Muscle of leg (tissue), 11 donors: ENCODE measurements around the gene SIRPA. TPM values are rescaled to one million over a fixed set of nuclear protein-coding genes. Genes with fewer than 3 reads are reported as not detected.

Experiments
- DNase-seq: peaks from one replicate; pipeline ENCODE4 v3.0.0; 2013
- H3K27ac ChIP-seq: one replicate; pipeline ENCODE4 v1.5.1; 2013; ENCODE audit warnings: mild to moderate bottlenecking, low read length, control low read depth
- H3K27me3 ChIP-seq: one replicate; pipeline ENCODE4 v1.6.1; 2013; ENCODE audit warnings: low read length; ENCODE audit not compliant: control insufficient read depth, insufficient read depth
- H3K36me3 ChIP-seq: one replicate; pipeline ENCODE4 v1.6.1; 2013; ENCODE audit warnings: low read length; ENCODE audit not compliant: control insufficient read depth, insufficient read depth
- H3K4me1 ChIP-seq: one replicate; pipeline ENCODE4 v1.6.1; 2013; ENCODE audit warnings: low read length; ENCODE audit not compliant: control insufficient read depth, insufficient read depth
- H3K4me3 ChIP-seq: one replicate; pipeline ENCODE4 v1.5.1; 2013; ENCODE audit warnings: low read length, control low read depth
- H3K9me3 ChIP-seq: replicated peaks from 2 replicates; pipeline ENCODE4 v1.6.1; 2013; ENCODE audit warnings: low read depth, low read length; ENCODE audit not compliant: control insufficient read depth
- WGBS: methylation state at CpG from one replicate; pipeline ENCODE4 v1.1.5; 2013; ENCODE audit warnings: missing lambda C conversion rate; ENCODE audit not compliant: insufficient coverage; 5-methylcytosine and 5-hydroxymethylcytosine counted together
- polyA plus RNA-seq, 8 donors: library from polyadenylated mRNA; unstranded; fragments of 120-200 nt; gene quantifications; one replicate each; pipeline versions ENCODE4 v1.2.1 to v1.2.3, GENCODE V29; 2013; ENCODE audit warnings: inconsistent platforms in 1 of 8, low replicate concordance in 1 of 8; ENCODE audit not compliant: insufficient read length in 8 of 8, insufficient read depth in 1 of 8
- total RNA-seq: library from RNA; stranded (reverse); fragments of 120-200 nt; gene quantifications from one replicate; pipeline ENCODE4 v1.2.4, GENCODE V29; 2013

The SIRPA gene
- total and polyA plus RNA-seq, 9 donors, result 13.3 to 28.4 (median 24.9) TPM

DNA sequence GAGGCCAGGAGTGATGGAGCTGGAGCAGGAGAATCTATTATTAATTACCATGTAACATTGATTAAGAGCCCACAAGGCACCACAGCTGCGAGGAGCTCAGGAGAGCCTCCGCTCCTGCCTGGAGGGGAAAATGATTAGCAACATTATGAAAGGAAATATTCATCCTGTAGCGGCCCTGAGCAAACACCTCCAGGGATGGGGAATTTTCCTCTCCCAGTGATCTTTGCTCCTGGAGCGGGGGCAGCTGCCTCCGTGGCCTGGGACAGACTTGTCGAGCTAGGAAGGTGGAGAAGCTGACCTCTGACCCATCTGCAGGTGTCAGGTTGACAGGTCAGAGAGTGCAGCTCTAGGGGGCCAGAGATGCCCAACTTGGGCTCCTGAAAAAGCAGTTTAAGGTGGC is 40.1 kb upstream of the SIRPA start:
- H3K36me3 ChIP-seq, result no peaks in the 10 kb centered on the region
- H3K4me3 ChIP-seq, result no peak overlapping the region
- peaks cover 8% of the 10 kb centered on the region for H3K4me1 ChIP-seq
- no peaks in the 10 kb centered on the region for H3K9me3 ChIP-seq
- no peaks in the 10 kb centered on the region for H3K27me3 ChIP-seq
- no peak overlapping the region for H3K27ac ChIP-seq
- DNase-seq, result no peak
- WGBS, result 24% methylated on average over 3 of the region's 6 CpGs

DNA sequence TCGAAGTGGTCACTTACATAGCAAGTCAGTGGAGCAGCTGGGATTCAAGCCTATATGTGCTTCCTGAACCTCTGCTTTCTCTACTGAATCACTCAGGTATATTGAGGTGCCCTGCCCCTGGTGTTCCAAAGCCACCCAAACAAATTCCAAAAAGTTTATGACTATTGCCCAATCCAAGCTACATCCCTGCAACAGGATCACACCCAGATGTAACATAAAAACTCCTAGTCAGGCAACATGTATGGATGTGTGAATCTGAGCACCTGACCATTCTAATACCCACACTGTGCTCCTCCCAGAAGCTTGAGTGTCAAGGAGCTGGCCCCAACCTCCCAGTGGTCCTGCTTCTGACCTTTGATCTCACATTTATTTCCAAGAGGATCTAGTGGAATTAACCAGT is 39.5 kb upstream of the SIRPA start:
- H3K9me3 ChIP-seq, result no peaks in the 10 kb centered on the region
- WGBS, result 36% methylated on average over 1 of the region's 1 CpG
- no peak overlapping the region for H3K4me3 ChIP-seq
- no peak overlapping the region for H3K27ac ChIP-seq
- DNase-seq, result no peak
- H3K4me1 ChIP-seq, result peaks cover 7% of the 10 kb centered on the region
- no peaks in the 10 kb centered on the region for H3K27me3 ChIP-seq
- H3K36me3 ChIP-seq, result no peaks in the 10 kb centered on the region

DNA sequence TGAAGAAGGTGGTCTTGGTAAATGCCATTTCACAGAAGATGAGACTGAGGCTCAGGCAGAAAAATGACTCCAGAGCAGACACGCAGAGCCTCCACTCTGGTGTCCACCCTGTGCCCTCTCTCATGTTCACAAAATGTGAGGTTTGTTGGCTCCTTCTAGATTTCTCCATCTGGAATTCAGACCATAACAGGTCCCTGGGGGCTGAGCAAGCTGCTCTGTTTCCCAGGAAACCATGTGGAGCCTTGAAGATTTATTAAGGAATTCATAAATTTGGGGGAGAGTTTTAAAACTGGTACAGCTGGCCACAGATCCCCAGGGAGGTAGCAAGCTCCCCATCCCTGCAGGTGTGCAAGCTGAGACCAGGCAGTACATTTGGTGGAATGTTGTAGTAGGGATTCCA is 38.8 kb upstream of the SIRPA start:
- H3K9me3 ChIP-seq, result no peaks in the 10 kb centered on the region
- 20% methylated on average over 1 of the region's 1 CpG for WGBS
- H3K27ac ChIP-seq, result no peak overlapping the region
- no peaks in the 10 kb centered on the region for H3K36me3 ChIP-seq
- DNase-seq, result peak; percentile 45
- H3K4me1 ChIP-seq, result peaks cover 3% of the 10 kb centered on the region
- H3K27me3 ChIP-seq, result no peaks in the 10 kb centered on the region
- H3K4me3 ChIP-seq, result no peak overlapping the region

DNA sequence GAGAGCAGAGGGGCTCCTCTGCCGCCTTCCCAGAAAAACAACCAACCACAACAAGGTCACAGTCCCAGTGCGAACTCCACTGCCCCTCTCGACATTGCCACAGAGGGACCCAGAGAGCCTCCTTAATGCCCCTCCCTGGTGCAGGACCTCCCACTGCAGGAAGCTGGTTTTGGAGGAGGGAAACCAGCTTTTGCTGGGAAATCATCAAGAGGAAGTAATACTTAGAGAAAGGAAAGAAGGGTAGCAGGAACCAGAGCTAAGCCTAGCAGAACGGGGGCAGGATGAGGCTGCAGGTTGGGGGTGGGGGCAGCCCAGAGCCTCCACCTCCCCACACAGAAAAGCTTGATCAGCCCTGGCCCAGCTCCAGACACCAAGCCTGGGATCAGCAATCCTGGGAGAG is 37.7 kb upstream of the SIRPA start:
- WGBS, result no CpG with 5 or more reads among the region's 4 CpGs
- no peak overlapping the region for H3K27ac ChIP-seq
- peaks cover 13% of the 10 kb centered on the region for H3K4me1 ChIP-seq
- no peaks in the 10 kb centered on the region for H3K9me3 ChIP-seq
- no peak overlapping the region for H3K4me3 ChIP-seq
- no peaks in the 10 kb centered on the region for H3K36me3 ChIP-seq
- no peak for DNase-seq
- peaks cover 3% of the 10 kb centered on the region for H3K27me3 ChIP-seq

DNA sequence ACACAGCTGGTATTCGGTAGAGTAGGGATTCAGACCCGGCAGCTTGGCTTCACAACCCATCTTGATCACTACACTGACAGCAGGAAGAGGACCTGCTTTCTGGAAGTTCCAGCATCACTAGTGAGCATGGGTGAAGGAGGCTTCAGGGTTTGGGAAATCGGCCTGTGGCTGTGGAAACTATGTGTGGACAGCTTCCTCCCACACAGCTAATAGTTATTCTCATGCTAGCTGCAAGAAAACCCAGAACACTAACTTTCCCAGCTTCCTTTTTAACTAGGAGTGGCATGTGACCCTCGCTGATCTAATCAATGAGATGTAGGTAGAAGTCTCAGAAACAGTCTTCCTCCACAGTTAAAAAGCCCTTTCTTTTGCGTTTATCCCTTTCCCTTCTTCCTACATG is 36.3 kb upstream of the SIRPA start:
- peak; percentile 41 for DNase-seq
- Histone ChIP-seq H3K4me1 (peaks cover 14% of the 10 kb centered on the region), H3K9me3 (no peaks in the 10 kb centered on the region), H3K36me3 (no peaks in the 10 kb centered on the region), H3K27me3 (peaks cover 5% of the 10 kb centered on the region), H3K27ac (no peak overlapping the region), H3K4me3 (no peak overlapping the region)
- no CpG with 5 or more reads among the region's 5 CpGs for WGBS

DNA sequence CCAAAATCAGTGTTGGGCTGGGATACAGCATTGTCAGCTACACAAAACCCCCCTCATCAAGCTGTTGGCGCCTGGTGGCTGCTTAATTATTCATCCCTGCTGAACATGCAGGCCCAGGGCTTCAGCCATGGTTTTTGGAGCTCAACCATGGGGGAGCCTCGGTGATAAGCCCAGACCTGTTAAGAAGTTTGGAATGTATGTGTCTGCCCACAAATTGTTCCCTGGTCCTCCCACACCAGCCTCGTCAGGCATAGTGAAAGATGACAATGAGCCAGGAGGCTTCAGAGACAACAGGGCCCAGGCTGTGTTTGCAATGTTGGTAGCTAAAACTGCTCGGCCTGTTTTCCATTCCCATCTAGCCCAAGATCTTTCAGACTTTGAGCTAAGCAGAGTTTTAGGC is 34.8 kb upstream of the SIRPA start:
- 90% methylated on average over 2 of the region's 4 CpGs for WGBS
- no peaks in the 10 kb centered on the region for H3K9me3 ChIP-seq
- H3K4me3 ChIP-seq, result no peak overlapping the region
- H3K36me3 ChIP-seq, result no peaks in the 10 kb centered on the region
- H3K4me1 ChIP-seq, result peaks cover 14% of the 10 kb centered on the region
- no peak for DNase-seq
- H3K27ac ChIP-seq, result no peak overlapping the region
- H3K27me3 ChIP-seq, result peaks cover 6% of the 10 kb centered on the region

DNA sequence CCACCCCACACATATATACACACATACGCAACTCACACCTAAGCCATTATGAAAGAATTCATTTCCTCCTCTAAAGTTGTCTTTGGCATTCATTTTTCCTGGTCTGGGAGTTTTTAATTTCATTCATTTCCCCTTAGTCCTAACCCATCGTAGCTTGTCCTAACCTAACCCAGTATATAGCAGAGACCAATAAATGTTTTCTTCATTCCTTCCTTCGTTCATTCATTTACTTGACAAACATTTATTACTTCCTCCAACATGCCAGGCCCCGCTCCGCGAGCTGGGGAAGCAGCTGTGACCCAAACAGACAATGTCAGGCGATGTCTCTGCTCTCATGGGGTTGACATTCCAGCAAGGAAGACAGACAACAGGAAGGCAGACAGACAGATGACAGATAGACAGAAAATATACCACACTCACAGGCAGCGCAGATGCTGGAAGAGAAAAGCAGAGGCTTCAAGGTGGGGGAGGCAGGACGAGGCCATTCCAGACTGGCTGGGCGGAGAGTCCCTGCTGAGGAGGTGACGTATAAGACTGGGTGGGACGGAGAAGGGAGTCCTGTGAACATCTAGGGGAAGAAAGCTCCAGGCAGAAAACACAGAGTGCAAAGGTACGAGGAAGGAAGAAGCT is 33.7 kb upstream of the SIRPA start:
- Histone ChIP-seq H3K27ac (peak overlapping the region; percentile 51), H3K27me3 (peaks cover 6% of the 10 kb centered on the region), H3K4me3 (no peak overlapping the region), H3K9me3 (no peaks in the 10 kb centered on the region), H3K36me3 (no peaks in the 10 kb centered on the region), H3K4me1 (peaks cover 14% of the 10 kb centered on the region)
- peak; percentile 44 for DNase-seq
- 18% methylated on average over 11 of the region's 13 CpGs for WGBS

DNA sequence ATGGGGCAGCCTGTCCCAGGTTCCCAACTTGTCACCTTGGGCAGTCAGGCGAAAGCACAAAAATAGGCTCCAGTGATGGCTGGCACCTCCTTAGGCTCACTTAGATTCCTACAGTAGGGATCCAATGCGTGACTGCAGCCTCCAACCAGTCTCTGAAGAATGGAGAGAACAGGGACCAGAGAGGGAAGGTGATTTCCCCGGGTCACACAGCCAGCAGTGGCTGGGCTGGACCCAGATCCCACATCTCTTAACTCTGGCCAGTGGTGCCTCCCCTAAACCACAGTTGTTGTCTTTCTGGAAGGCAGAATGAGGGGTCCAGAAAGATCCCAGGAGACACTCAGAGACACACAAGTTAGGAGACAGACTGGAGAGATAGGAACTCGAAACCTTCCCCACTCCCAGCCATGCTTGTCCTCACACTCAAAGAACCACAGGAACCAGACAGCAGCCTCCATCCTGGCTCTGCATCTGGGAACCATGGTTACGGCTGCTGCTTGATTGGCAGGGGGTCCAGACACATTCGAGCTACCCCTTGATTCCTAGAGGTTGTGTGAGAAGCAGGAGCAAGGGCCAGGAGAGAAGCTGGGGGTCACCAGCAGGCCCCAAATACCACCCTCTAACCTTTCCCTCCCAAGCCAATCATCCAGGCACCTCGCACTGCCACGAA is 33.1 kb upstream of the SIRPA start:
- no peaks in the 10 kb centered on the region for H3K36me3 ChIP-seq
- H3K27ac ChIP-seq, result peak overlapping the region; percentile 51
- peaks cover 14% of the 10 kb centered on the region for H3K4me1 ChIP-seq
- DNase-seq, result no peak
- H3K4me3 ChIP-seq, result no peak overlapping the region
- 30% methylated on average over 2 of the region's 8 CpGs for WGBS
- no peaks in the 10 kb centered on the region for H3K9me3 ChIP-seq
- peaks cover 8% of the 10 kb centered on the region for H3K27me3 ChIP-seq

DNA sequence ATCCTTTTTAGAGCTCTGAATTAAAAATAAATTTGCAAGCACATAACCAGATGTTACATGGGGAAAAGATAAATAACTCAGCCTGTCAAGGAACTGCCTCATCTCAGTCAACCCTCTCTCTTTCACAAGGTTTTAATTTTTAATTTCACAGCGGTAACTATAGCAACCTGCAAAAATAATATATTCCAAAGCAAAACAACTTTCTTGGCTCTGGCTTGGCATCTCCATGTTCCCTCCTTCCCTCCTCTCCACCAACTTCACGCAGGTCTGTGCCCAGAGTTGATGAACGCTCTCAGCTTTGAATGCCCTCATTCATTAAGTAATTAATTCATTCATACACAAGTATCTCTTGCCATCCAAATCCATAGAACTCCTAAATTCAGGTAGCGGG is 32.5 kb upstream of the SIRPA start:
- peaks cover 16% of the 10 kb centered on the region for H3K4me1 ChIP-seq
- WGBS, result 30% methylated on average over 3 of the region's 4 CpGs
- DNase-seq, result no peak
- H3K36me3 ChIP-seq, result no peaks in the 10 kb centered on the region
- H3K9me3 ChIP-seq, result no peaks in the 10 kb centered on the region
- H3K4me3 ChIP-seq, result no peak overlapping the region
- H3K27me3 ChIP-seq, result peaks cover 8% of the 10 kb centered on the region
- no peak overlapping the region for H3K27ac ChIP-seq

DNA sequence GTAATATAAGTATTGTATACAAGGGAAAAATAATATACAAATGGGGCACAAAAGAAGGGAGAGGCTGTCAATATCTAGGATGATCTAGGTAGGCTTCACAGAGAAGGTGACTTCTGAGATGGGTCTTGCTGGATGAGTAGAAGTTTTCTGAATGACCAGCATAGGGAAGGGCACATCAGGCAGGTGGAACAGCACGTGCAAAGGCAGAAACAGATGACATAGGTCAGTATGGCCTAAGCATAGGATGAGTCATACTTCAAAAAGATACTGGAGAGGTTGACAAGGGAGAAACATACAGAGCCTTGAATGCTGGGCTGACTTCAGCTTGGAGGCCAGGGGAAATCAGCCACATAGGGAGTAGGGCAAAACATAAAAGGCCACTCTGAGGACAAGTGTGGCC is 31.9 kb upstream of the SIRPA start:
- Histone ChIP-seq H3K27ac (no peak overlapping the region), H3K4me3 (no peak overlapping the region), H3K4me1 (peaks cover 15% of the 10 kb centered on the region), H3K36me3 (no peaks in the 10 kb centered on the region), H3K27me3 (peaks cover 8% of the 10 kb centered on the region), H3K9me3 (no peaks in the 10 kb centered on the region)
- no peak for DNase-seq
- 69% methylated on average over 1 of the region's 1 CpG for WGBS
